HG02943 (cell line): Measurements from ENCODE around the gene PAPLN.

Experiments used
- ATAC-seq: cut with Tn5 transposase; IDR thresholded peaks from one replicate; pipeline ENCODE4 v1.9.1; 2021; ENCODE audit warnings: mild to moderate bottlenecking, low read depth, moderate library complexity; ENCODE audit not compliant: unreplicated experiment

Gene PAPLN

GRCh38 chr14:73227812-73228781, 9.2 kb upstream of the PAPLN start:
- no peak for ATAC-seq

DNA sequence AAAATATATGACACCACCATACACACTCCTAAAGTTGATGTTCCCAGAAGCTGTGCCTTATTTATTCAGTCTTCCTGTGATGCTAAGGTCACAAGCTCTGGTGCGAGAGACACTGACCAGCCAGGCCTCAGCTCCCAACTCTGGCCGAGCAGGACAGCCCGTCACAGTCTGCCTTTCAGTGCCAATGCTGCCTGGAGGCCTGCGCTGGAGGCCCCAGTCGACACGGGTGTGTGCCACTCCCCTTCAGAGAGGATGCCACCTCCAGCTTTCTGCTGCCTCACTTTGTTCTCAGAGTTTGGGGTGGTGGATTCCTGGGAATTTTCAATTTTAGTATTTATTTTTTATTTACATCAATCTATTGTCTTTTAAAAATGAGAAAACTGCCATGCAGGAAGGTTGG, 7.3 kb upstream of the PAPLN start:
- ATAC-seq = no peak

DNA sequence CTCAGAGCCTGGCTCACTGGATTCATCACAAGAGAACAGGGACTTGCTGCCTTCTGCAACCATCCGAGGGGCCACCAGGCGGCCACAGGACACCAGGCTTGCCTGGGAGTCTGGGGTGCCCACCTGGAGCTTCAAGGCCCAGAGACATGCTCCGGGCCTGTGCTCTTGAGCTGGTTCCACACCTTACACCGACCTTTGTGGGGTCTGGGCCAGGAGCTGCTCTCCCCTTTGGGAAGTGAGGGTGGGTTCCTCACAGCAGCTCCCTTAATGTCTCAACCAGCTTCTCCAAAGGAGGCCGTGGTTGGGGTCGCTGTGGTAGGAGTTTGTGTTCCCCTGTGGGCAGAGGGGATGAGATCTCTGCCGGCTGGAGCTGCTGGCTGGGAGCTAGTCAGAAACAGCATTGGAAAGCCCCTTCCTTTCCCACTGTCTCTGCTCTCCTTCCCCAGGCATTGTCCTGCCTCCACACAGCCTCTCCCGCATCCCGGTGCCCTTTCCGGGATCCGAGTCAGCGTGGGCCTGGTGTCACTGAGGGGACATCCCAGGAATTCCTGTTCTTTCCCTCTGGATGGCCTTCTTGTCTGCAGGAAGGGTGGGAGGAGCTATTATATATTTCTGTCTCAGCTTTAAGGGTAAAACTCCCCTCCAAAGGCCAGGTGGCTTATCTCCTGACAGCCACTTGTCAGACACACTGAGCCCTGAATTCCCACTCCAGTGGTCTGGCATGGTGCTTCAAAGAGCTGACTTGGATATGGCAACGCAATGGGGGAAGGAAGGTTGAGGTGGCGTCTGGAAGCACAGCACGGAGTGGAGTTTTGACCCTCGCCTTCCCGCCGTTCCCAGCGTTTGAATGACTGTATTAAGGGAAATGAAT, 5.1 kb upstream of the PAPLN start:
- no peak for ATAC-seq

- no peak for ATAC-seq
Measured at GRCh38 chr14:73232984-73233383, 4.3 kb upstream of the PAPLN start.

GRCh38 chr14:73233564-73233963, 3.7 kb upstream of the PAPLN start:
- no peak for ATAC-seq

DNA sequence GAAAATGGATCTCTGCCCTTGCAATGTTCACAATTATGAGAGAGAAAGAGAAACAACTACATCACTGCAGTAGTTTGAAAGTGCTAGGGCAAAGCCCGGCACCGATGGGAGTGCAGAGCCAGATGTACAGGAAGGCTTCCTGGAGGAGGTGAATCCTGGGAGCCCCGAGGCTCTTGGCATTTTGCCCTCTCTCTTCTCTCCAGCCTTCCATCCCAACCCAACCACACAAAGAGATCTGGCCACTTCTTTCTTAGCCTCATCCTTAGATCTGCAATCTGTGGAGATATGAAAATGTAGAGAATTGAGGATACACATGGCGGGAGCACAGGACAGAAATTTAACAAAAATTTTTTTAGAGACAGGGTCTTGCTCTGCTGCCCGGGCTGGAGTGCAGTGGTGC, 3.3 kb upstream of the PAPLN start:
- no peak for ATAC-seq

DNA sequence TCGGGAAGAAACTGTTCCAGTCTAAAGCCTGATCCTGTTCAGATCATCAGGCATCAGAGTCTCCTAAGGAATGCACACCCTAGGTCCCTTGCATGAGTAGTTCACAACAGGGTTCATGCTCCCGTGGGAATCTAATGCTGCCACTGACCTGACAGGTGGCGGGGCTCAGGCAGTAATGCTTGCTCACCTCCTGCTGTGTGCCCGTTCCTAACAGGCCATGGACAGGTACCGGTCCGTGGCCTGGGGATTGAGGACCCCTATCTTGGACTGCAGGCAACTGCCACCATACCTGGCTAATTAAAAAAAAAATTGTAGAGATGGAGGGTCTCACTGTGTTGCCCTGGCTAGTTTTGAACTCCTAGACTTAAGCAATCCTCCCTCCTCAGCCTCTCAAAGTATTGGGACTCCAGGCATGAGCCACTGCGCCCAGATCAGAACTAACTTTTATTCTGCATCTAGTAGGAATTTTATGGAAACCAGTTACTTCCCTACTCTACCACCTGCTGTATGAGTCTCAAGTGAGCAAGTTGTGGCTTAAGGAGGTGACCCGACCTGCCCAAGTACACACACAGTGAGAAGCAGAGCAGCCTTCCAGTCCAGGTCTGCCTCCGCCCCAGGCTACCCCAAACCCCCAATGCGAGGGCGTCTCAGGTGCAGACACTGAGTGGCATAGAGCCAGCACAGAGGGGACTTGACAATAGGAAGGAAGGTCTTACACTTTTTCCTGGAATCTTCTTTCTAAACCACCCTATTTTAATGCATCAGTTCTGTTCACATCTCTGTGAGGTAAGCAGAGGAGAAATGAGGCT, 2.5 kb upstream of the PAPLN start:
- no peak for ATAC-seq

GRCh38 chr14:73235531-73236155, 1.7 kb upstream of the PAPLN start:
- ATAC-seq = no peak

- ATAC-seq = no peak
Measured at GRCh38 chr14:73236157-73236556, 1.1 kb upstream of the PAPLN start.

DNA sequence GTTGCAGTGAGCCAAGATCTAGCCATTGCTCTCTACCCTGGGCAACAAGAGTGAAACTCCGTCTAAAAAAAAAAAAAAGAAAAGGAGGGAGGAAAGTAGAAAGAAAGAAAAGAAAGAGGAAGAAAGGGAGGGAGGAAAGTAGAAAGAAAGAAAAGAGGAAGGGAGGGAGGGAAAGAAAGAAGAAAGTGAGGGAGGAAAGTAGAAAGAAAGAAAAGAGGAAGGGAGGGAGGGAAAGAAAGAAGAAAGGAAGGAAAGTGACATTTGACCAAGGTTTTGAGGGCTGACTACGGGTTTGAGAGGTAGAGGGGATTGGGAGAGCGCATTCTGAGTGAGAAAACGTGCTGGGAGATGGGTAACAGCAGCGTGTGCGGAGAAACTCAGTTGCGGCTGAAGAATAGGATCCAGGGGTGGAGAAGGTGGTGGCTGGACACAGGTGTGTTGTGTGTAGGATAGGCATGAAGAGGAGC, 521 bp upstream of the PAPLN start:
- ATAC-seq = no peak

- no peak for ATAC-seq
Measured at GRCh38 chr14:73237786-73238423, 599 bp downstream of the PAPLN start.

- ATAC-seq = no peak
Measured at GRCh38 chr14:73238424-73238852, 1.1 kb downstream of the PAPLN start.

DNA sequence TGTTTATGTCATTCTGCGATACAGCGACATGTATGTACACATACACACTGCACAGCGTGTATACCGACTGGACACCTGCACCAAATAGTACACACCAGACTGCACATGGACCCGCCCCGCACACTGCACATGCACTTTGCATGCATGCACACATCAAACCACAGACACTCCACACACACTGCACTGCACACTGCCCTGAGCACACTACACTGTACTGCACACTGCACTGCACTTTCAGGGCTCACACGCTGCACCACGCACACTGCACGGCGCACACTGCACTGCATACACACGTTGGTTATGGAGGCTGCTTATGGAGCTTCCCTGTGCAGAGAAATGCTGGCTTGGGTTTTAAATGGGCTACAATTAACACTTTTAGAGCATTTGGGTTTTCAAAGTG, 1.6 kb downstream of the PAPLN start:
- ATAC-seq = no peak

- ATAC-seq = no peak
Measured at GRCh38 chr14:73239393-73240241, 2.3 kb downstream of the PAPLN start.

- no peak for ATAC-seq
Measured at GRCh38 chr14:73240816-73241480, 3.6 kb downstream of the PAPLN start.

DNA sequence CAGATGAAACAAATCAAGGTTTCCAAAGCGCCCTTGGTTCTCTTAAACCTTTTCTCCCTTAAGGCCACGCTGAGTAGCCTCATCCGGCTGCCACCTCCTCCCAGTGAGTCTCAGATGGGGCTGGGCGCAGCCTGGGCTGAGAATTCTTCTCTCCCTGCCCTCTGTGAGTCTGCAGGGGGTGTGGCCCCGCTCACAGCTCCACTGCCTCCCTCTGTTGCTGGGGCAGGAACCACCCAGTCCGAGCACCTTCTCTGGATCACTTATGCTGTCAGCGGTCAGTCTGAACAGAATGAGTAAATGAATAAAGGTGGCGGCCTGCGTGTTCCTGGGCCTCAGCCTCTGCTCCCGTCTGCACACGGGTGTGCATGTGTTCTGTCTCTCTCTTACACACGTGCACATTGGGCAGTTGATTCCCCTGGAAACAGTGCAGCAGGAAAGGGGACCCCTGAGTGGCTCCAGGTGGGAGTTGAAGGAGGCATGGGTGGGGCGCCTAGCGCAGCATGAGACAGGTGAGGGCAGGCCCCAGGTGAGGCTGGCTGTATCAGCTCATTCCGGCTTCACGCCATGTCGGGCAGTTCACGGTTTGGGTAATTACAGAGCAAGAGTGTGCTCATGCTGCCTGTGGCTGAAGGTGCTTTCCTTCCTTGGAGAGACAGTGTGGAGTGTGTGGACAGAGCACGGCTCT, 4.3 kb downstream of the PAPLN start:
- ATAC-seq = no peak

- no peak for ATAC-seq
Measured at GRCh38 chr14:73242357-73242901, 5.1 kb downstream of the PAPLN start.
